Activated CD4-positive, alpha-beta T cell treated with anti-CD3 and anti-CD28 coated beads, Interleukin-2, amount 50 U/mL, for 1 hour (primary cell): ENCODE data around the gene ZNF778.

Experiments
- DNase-seq: peaks from one replicate; pipeline ENCODE4 v3.0.0-alpha.2; 2020

Gene ZNF778

GRCh38 chr16:89194340-89195311 lies 22.9 kb upstream of the ZNF778 start:
- no peak for DNase-seq

- no peak for DNase-seq
Observed at GRCh38 chr16:89195521-89196171, 21.9 kb upstream of the ZNF778 start.

- no peak for DNase-seq
Observed at GRCh38 chr16:89197033-89197632, 20.4 kb upstream of the ZNF778 start.

- DNase-seq: no peak
Observed at GRCh38 chr16:89197633-89198416, 19.7 kb upstream of the ZNF778 start.

- DNase-seq: no peak
Observed at GRCh38 chr16:89198417-89199240, 18.9 kb upstream of the ZNF778 start.

GRCh38 chr16:89199241-89200123 lies 18.0 kb upstream of the ZNF778 start:
- no peak for DNase-seq

- DNase-seq: no peak
Observed at GRCh38 chr16:89200124-89200849, 17.2 kb upstream of the ZNF778 start, which contains the start of gene SLC22A31. SLC22A31 (minus strand) TSS chr16:89200537; CDS start chr16:89200501, 36 bp downstream.

- DNase-seq: no peak
Observed at GRCh38 chr16:89200850-89201411, 16.6 kb upstream of the ZNF778 start.

GRCh38 chr16:89201439-89202377 lies 15.8 kb upstream of the ZNF778 start:
- peak; percentile 80 for DNase-seq

GRCh38 chr16:89202422-89203215 lies 14.9 kb upstream of the ZNF778 start:
- DNase-seq: no peak

GRCh38 chr16:89207993-89208392 lies 9.5 kb upstream of the ZNF778 start:
- DNase-seq: no peak

GRCh38 chr16:89209522-89210044 lies 7.9 kb upstream of the ZNF778 start:
- DNase-seq: no peak

- no peak for DNase-seq
Observed at GRCh38 chr16:89210165-89210903, 7.2 kb upstream of the ZNF778 start.

- DNase-seq: no peak
Observed at GRCh38 chr16:89210904-89211515, 6.5 kb upstream of the ZNF778 start.

- peak; percentile 82 for DNase-seq
Observed at GRCh38 chr16:89216315-89217137, 977 bp upstream of the ZNF778 start.

GRCh38 chr16:89217138-89217387 lies 440 bp upstream of the ZNF778 start:
- no peak for DNase-seq
